ENCODE results near the gene IFT88.

IFT88 gene

GRCh38 chr13:20717581-20718542 is 150.9 kb downstream of the IFT88 start:
- no peak for DNase-seq

DNA sequence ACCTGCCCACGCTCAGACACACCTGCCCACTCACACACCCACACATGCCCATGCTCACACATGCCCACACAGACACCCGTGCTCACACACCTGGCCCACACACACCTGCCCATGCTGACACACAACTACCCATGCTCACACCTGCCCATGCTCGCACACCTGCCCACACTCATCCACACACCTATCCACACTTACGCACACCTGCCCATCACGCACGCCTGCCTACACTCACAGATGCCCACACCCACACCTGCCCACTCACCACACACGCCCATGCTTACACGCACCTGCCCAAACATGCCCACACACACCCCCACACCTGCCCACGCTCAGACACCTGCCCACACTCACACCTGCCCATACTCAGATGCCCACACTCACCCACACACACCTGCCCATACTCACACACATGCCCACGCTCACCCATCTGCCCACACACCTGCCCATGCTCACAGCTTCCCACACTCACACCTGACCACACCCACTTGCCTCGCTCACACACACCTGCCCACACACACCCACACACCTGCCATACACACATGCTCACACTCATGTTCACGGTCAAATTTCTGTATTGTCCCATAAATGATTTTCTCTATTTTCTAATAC is 152.1 kb downstream of the IFT88 start:
- DNase-seq, result no peak

DNA sequence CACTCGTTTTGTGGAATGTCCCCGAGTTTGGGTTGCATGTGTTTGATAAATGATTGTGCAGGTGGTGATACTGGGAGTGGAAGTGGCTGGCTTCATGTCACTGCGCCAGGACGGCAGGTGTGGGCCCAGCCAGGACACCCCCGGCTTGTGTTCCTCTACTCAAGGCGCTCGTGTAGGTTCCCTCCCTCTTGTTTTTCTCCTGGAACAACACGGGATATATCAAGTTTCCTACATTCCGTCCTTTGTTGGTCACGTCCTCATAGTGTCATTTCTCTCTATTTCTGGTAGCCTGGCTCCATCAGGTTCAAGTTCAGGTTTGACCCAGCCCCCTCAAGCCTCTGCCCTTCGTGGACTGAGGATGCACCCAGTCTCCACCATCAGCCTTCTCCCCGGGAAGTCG is 152.8 kb downstream of the IFT88 start:
- DNase-seq, result no peak

- no peak for DNase-seq
Observed at GRCh38 chr13:20720499-20720898, 153.5 kb downstream of the IFT88 start.

DNA sequence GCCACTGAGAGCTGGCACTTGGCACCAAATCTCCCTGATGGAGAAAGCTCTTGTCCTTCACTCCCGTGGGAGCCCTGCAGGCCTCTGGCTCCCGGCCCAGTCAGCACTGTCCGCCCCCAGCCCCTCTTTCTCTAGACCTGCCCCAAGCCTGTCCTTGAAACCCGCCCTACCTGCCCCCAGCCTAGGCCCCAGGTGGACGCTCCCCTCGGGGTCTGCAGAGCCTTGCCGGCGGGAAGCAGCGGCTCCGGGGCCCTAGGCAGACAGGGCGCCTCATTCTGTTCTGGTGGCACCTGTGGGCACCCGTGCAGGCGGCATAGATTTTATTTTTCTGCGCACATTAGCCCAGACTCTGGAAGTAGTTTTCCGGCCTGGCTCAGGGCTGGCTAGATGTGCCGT is 154.1 kb downstream of the IFT88 start:
- no peak for DNase-seq

DNA sequence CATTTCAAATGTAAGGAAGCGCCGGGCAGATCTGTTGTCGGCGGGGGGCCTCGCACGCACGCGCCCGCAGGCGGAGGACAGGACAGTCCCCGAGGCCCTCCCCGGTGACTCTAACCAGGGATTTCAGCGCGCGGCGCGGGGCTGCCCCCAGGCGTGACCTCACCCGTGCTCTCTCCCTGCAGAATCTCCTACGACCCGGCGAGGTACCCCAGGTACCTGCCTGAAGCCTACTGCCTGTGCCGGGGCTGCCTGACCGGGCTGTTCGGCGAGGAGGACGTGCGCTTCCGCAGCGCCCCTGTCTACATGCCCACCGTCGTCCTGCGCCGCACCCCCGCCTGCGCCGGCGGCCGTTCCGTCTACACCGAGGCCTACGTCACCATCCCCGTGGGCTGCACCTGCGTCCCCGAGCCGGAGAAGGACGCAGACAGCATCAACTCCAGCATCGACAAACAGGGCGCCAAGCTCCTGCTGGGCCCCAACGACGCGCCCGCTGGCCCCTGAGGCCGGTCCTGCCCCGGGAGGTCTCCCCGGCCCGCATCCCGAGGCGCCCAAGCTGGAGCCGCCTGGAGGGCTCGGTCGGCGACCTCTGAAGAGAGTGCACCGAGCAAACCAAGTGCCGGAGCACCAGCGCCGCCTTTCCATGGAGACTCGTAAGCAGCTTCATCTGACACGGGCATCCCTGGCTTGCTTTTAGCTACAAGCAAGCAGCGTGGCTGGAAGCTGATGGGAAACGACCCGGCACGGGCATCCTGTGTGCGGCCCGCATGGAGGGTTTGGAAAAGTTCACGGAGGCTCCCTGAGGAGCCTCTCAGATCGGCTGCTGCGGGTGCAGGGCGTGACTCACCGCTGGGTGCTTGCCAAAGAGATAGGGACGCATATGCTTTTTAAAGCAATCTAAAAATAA is 154.7 kb downstream of the IFT88 start:
- peak; percentile 62 for DNase-seq

DNA sequence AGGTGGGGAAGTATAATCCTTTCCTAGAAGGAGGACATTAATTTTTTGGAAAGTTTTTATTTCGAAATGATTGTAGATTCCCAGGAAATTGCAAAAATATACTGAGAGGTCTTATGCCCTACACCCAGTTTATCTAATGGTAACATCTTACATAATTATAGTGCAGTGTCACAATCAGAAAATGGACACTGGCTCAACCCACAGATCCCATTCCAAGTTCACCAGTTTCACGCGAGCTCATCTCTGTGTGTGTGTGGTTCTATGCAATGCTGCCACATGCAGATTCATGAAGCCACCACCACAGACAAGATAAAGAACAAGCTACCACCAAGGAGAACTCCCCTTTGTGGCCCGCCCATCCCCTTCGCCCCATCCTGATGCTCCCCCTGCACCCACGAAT is 160.9 kb downstream of the IFT88 start:
- no peak for DNase-seq

- DNase-seq, result no peak
Observed at GRCh38 chr13:20728579-20729311, 161.8 kb downstream of the IFT88 start.

DNA sequence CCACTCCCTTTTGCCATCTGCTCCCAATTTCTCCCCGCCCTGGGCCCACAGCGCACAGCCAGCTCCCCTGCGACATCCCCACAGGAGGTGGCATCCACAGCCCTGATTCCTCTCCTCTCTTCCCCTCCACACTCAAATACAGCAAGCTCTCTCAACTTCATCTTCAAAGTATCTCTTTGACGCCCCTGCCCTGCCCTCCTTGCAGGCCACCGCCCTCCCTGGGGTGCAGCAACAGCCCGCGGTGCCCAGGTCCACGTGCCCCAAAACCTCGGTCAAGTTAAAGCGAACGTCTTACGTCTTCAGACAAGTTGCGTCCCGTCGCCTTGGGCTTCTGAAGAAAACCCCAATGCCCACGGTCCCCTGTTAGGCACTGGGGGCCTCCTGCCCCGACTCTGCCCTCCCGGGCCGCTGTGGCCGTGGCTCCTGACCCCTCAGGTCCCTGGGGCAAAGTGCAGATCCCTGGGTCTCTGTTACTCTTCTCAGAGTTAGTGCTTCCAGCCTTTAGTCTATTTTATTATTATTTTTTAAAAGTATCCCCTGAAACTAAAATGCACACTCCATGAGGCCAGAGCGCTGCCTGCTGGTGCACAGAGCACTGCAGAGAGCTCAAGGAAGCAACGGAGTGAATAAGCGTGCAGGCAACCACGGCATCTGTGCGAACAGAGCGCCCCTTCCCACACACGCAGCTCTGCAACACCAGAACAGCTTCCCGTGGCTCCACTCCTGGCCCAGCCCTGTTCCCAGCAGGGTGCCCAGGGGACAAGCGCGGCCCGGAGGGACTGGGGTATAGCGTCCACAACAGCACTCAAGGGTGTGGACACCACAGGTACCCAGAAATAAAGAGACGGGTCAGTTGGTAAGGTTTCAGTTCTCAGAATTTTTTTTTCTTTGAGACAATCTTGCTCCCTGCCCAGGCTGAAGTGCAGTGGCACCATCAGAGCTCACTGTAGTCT is 163.0 kb downstream of the IFT88 start:
- no peak for DNase-seq

DNA sequence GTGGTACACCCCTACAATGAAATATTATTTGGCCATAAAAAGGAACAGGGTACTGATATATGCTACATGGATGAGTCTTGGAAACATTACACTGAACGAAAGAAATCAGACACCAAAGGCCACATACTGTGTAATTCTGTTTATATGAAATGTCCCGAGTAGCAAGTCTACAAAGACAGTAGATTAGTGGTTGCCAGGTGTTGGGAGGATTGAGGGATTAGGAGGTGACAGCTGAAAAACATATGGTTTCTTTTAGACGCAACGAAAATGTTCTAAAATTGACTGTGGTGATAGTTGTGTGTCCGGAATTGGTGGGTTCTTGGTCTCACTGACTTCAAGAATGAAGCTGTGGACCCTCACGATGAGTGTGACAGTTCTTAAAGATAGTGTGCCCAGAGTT is 171.7 kb downstream of the IFT88 start:
- DNase-seq, result no peak

GRCh38 chr13:20740021-20740420 is 173.1 kb downstream of the IFT88 start:
- no peak for DNase-seq

All from NCI-H146 (cell line).